ENCODE measurements around the gene ATP4B. TPM values are rescaled to one million over a fixed set of nuclear protein-coding genes. Genes with fewer than 3 reads are reported as not detected.
A peak's percentile ranks its signal among the peaks of the same experiment; 100 is the strongest.

ATP4B gene
- total RNA-seq, 6 experiments from 2014 or later: not detected

DNA sequence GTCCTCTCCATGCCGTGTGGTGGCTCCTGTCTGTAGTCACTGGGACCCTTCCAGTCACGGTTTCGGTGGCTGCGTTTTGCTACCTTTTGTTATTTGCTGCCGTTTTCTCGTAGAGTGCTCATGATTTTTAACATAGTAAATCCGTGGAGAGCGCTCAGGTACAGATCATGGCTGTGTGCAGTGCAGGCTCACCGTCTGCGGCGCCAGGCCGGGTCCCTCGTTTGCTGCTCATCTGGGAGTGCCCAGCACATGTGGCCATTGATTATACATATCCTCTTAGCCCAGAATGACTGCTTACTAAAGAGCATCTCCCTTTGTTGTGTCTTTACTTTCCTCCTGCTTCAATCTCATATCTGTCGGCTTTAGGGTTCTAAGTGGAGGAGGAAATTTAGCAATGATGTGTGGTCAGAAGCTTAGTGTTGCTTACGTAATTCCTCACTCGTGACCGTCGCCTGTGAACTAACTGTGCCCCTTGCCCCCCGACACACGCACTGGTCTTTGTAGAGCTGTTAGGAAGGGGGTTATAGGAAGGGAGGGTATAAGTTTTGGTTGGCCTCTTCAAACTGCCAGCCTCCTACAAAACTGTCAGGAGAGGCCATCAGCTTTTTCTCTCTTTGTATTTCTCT, 41.6 kb downstream of the ATP4B start:
- Histone ChIP-seq H3K27me3 (no peaks in the 10 kb centered on the region), H3K4me3 (no peak overlapping the region), H3K9me3 (no peaks in the 10 kb centered on the region), H3K4me1 (no peaks in the 10 kb centered on the region), H3K36me3 (peaks cover 0 to 9% (median under 1%) of the 10 kb centered on the region in 4 donors), H3K27ac (no peak overlapping the region)
- TF ChIP-seq, protein P1, sequence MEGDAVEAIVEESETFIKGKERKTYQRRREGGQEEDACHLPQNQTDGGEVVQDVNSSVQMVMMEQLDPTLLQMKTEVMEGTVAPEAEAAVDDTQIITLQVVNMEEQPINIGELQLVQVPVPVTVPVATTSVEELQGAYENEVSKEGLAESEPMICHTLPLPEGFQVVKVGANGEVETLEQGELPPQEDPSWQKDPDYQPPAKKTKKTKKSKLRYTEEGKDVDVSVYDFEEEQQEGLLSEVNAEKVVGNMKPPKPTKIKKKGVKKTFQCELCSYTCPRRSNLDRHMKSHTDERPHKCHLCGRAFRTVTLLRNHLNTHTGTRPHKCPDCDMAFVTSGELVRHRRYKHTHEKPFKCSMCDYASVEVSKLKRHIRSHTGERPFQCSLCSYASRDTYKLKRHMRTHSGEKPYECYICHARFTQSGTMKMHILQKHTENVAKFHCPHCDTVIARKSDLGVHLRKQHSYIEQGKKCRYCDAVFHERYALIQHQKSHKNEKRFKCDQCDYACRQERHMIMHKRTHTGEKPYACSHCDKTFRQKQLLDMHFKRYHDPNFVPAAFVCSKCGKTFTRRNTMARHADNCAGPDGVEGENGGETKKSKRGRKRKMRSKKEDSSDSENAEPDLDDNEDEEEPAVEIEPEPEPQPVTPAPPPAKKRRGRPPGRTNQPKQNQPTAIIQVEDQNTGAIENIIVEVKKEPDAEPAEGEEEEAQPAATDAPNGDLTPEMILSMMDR (IDR thresholded peaks at IDR 0.05): no peak
- no peak for TF ChIP-seq POLR2A (IDR thresholded peaks at IDR 0.05)
- intact Hi-C loops (cut with DNase I): no loop called here
- ATAC-seq: peak in 3 of 4 donors; percentile 27 to 36 (median 30)
- 76% methylated on average over 16 of the region's 20 CpGs for WGBS (ENCODE audit: insufficient coverage, low coverage, low lambda C conversion rate, missing lambda C conversion rate)
- peak in 1 of 3 donors; percentile 39 for DNase-seq

DNA sequence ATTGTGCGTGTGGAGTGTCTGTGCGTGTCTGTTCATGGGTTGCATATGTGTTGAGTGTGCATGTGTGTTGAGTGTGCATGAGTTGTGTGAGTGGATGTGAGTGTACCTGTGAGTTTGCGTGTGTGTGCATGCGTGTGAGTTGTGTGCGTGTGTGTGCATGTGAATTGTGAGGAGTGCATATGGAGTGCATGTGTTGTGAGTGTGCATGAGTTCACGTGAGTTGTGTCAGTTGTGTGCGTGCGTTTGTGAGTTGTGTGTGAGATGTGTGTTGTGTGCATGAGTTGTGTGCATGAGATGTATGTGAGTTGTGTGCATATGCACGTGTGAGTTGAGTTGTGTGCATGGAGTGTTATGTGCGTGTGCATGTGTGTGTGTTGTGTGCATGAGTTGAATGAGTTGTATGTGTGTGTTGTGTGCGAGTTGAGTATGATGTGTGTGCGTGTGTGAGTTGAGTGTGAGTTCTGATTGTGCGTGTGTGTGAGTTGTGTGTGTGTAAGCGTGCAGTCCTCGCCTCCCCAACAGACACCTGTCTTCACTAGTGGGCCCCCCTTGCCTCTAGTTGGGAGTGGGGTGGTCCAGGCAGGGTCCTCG, 44.1 kb downstream of the ATP4B start:
- intact Hi-C loops (cut with DNase I): no loop called here
- ATAC-seq (no peak), DNase-seq (no peak)
- Histone ChIP-seq H3K9me3 (no peaks in the 10 kb centered on the region), H3K36me3 (peaks cover 0 to 13% (median 6%) of the 10 kb centered on the region in 4 donors), H3K27ac (no peak overlapping the region), H3K27me3 (no peaks in the 10 kb centered on the region), H3K4me3 (no peak overlapping the region), H3K4me1 (no peaks in the 10 kb centered on the region)
- TF ChIP-seq, protein P1 (IDR thresholded peaks at IDR 0.05): no peak
- TF ChIP-seq POLR2A (IDR thresholded peaks at IDR 0.05): no peak
- 94% methylated on average over 13 of the region's 16 CpGs for WGBS (ENCODE audit: insufficient coverage, low coverage, low lambda C conversion rate, missing lambda C conversion rate)

DNA sequence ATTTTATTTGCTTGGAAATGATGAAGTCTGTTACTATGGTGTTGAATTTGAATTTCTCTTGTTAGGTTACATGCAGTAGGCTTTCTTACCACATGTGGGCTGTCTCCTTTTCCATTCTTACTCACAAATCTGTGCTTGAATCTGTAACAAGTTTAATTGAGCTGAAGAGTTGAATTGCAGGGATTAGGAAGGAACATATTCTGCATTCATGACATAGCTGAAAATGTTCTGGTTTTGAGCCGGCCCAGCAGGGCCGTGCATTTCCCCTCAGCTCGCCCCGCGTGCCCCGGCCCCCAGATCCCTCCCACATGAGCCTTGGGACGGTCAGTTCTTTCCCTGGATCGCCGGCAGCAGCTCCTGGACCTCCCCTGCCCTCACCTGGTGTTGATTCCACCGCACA, 45.4 kb downstream of the ATP4B start:
- intact Hi-C loops (cut with DNase I): no loop called here
- Histone ChIP-seq H3K9me3 (no peaks in the 10 kb centered on the region), H3K27ac (no peak overlapping the region), H3K27me3 (no peaks in the 10 kb centered on the region), H3K4me1 (no peaks in the 10 kb centered on the region), H3K4me3 (no peak overlapping the region), H3K36me3 (peaks cover 0 to 13% (median 6%) of the 10 kb centered on the region in 4 donors)
- TF ChIP-seq POLR2A (IDR thresholded peaks at IDR 0.05): no peak
- TF ChIP-seq, protein P1 (IDR thresholded peaks at IDR 0.05): no peak
- WGBS (ENCODE audit: insufficient coverage, low coverage, low lambda C conversion rate, missing lambda C conversion rate): 80% methylated on average over 2 of the region's 10 CpGs
- ATAC-seq: no peak
- DNase-seq: no peak

DNA sequence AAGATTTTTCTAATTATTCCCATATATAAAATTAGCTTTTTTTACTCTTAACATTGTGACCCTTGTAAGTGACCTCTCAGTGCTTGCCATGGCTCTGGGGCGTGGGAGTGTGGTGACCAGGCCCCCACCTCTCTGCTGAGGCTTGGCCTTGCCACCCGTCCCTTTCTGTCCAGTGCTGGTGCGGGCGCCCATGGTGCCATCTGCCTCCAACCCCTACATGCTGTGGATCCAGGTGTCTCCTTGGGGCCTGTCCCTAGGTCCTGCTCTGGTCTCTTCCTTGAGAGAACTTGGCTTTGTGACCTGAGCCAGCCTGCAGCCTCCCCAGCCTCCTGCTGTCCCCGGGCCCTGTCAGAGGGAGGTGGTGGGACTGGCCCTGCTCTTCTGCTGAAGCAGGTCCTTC, 46.0 kb downstream of the ATP4B start:
- no CpG with 5 or more reads among the region's 5 CpGs for WGBS (ENCODE audit: insufficient coverage, low coverage, low lambda C conversion rate, missing lambda C conversion rate)
- no peak overlapping the region for H3K27ac ChIP-seq

More for the DNA sequence above, 46.0 kb downstream of the ATP4B start:
- H3K27me3 ChIP-seq: no peaks in the 10 kb centered on the region
- H3K4me3 ChIP-seq: no peak overlapping the region
- TF ChIP-seq, protein P1 (IDR thresholded peaks at IDR 0.05): no peak
- TF ChIP-seq POLR2A (IDR thresholded peaks at IDR 0.05): no peak
- no peaks in the 10 kb centered on the region for H3K9me3 ChIP-seq
- ATAC-seq: no peak
- no peaks in the 10 kb centered on the region for H3K4me1 ChIP-seq
- peaks cover 0 to 13% (median 5%) of the 10 kb centered on the region in 4 donors for H3K36me3 ChIP-seq
- intact Hi-C loops (cut with DNase I): no loop called here
- DNase-seq: no peak
